WTC11 (cell line): Measurements from ENCODE around the gene FSD1L. TPM values are rescaled to one million over a fixed set of nuclear protein-coding genes. Genes with fewer than 3 reads are reported as not detected.

Source experiments
- ATAC-seq: fragments of 200-7000 bp; cut with Tn5 transposase; 2 replicates; pipeline ENCODE4 v1.10.0; 2021; ENCODE audit warnings: mild to moderate bottlenecking, moderate library complexity
- CTCF ChIA-PET: fragments of 300-600 bp; sonication (Branson Sonifier 250); formaldehyde crosslinking; loops from one replicate; lab custom pipeline; 2021; ENCODE audit warnings: antibody characterized with exemption; lab: Charles Lee
- POLR2A ChIA-PET: fragments of 350-600 bp; sonication (Branson Sonifier 250); formaldehyde crosslinking; loops from one replicate; lab custom pipeline; 2021; ENCODE audit warnings: antibody characterized with exemption; lab: Charles Lee
- DNase-seq: peaks from one replicate; pipeline ENCODE4 v3.0.0; 2021; ENCODE audit warnings: low spot score
- H3K27ac Mint-ChIP-seq: 2 replicates; pipeline ENCODE4 v1.8.0; 2021; ENCODE audit warnings: mixed read lengths
- H3K27me3 Mint-ChIP-seq: 2 replicates; pipeline ENCODE4 v1.8.0; 2021; ENCODE audit warnings: low read depth, mild to moderate bottlenecking, moderate library complexity, mixed read lengths
- H3K36me3 Mint-ChIP-seq: 2 replicates; pipeline ENCODE4 v1.8.0; 2021; ENCODE audit warnings: mixed read lengths
- H3K4me1 Mint-ChIP-seq: 2 replicates; pipeline ENCODE4 v1.8.0; 2022; ENCODE audit warnings: mixed read lengths
- H3K4me3 Mint-ChIP-seq: 2 replicates; pipeline ENCODE4 v1.8.0; 2021; ENCODE audit warnings: mild to moderate bottlenecking, moderate library complexity, mixed read lengths
- H3K9me3 Mint-ChIP-seq: 2 replicates; pipeline ENCODE4 v1.8.0; 2021; ENCODE audit warnings: mixed read lengths
- CBFB ChIP-seq: sonication (generic); formaldehyde crosslinking; IDR thresholded peaks from 2 replicates; pipeline ENCODE4 v1.8.1; 2022; ENCODE audit warnings: mild to moderate bottlenecking, low read depth, missing genetic modification reagents
- JUN ChIP-seq: sonication (generic); formaldehyde crosslinking; IDR thresholded peaks from 2 replicates; pipeline ENCODE4 v1.8.0; 2023; ENCODE audit warnings: mild to moderate bottlenecking, missing genetic modification reagents
- KAT7 ChIP-seq: sonication (generic); formaldehyde crosslinking; IDR thresholded peaks from 2 replicates; pipeline ENCODE4 v1.8.1; 2023; ENCODE audit warnings: missing genetic modification reagents, mild to moderate bottlenecking, borderline replicate concordance
- PRRX2 ChIP-seq: fragments of 250-450 bp; sonication (Bioruptor Pico); IDR thresholded peaks from 2 replicates; pipeline ENCODE4 v1.8.0; 2021; ENCODE audit warnings: mild to moderate bottlenecking
- RELA ChIP-seq: sonication (generic); formaldehyde crosslinking; IDR thresholded peaks from 2 replicates; pipeline ENCODE4 v1.8.1; 2022; ENCODE audit warnings: missing genetic modification reagents, mild to moderate bottlenecking, borderline replicate concordance
- ZNF219 ChIP-seq: sonication (generic); formaldehyde crosslinking; IDR thresholded peaks from 2 replicates; pipeline ENCODE4 v1.8.0; 2023; ENCODE audit warnings: missing genetic modification reagents, mild to moderate bottlenecking, borderline replicate concordance
- ZNF317 ChIP-seq: sonication (generic); formaldehyde crosslinking; IDR thresholded peaks from 2 replicates; pipeline ENCODE4 v1.8.1; 2023; ENCODE audit warnings: low read depth, mild to moderate bottlenecking, moderate library complexity, missing genetic modification reagents, borderline replicate concordance
- ZNF423 ChIP-seq: fragments of 250-450 bp; sonication (Bioruptor Pico); IDR thresholded peaks from 2 replicates; pipeline ENCODE4 v2.1.2; 2022; ENCODE audit warnings: mild to moderate bottlenecking, moderate library complexity
- ZNF671 ChIP-seq: fragments of 250-450 bp; sonication (Bioruptor Pico); IDR thresholded peaks from 2 replicates; pipeline ENCODE4 v1.8.0; 2021; ENCODE audit warnings: mild to moderate bottlenecking
- total RNA-seq: library from RNA; stranded (reverse); gene quantifications from 3 replicates; pipeline ENCODE4 v1.2.3, GENCODE V29; 2021
- TF ChIP-seq, protein P1 (sequence below): sonication (generic); formaldehyde crosslinking; IDR thresholded peaks from 2 replicates; pipeline ENCODE4 v1.8.0; 2022; ENCODE audit warnings: missing genetic modification reagents
- TF ChIP-seq, protein P2 (sequence below): sonication (generic); formaldehyde crosslinking; IDR thresholded peaks from 2 replicates; pipeline ENCODE4 v1.8.1; 2023; ENCODE audit warnings: mild to moderate bottlenecking, missing genetic modification reagents, borderline replicate concordance
- TF ChIP-seq, protein P3 (sequence below): sonication (generic); formaldehyde crosslinking; IDR thresholded peaks from 2 replicates; pipeline ENCODE4 v1.8.1; 2022; ENCODE audit warnings: low read depth, mild to moderate bottlenecking, moderate library complexity, missing genetic modification reagents, borderline replicate concordance
- TF ChIP-seq, protein P4 (sequence below): sonication (generic); formaldehyde crosslinking; IDR thresholded peaks from 2 replicates; pipeline ENCODE4 v1.8.0; 2023; ENCODE audit warnings: mild to moderate bottlenecking, missing genetic modification reagents

Gene FSD1L
- total RNA-seq, 1 experiment from 2014 or later, result 5.3 TPM

DNA sequence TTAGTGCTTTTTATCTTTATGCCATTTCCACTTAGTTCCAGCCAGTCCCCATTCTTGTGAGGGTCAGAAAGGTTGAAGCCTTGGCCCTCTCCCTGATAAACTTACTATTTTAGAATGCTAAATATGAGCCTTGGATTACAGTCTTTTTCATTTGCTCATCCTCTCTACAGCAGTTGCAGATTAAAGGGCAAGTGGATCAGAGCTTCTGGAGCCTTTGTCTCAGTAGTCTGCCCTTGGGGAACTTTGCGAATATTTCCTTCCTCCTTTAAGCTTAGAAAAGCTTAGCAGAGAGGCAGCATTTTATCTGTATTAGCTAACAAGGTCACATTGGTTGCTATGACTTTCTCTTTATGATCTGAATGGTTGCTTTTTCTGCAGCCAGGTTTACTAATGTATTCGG lies 11.5 kb downstream of the FSD1L start (continued):
- TF ChIP-seq, protein P1, sequence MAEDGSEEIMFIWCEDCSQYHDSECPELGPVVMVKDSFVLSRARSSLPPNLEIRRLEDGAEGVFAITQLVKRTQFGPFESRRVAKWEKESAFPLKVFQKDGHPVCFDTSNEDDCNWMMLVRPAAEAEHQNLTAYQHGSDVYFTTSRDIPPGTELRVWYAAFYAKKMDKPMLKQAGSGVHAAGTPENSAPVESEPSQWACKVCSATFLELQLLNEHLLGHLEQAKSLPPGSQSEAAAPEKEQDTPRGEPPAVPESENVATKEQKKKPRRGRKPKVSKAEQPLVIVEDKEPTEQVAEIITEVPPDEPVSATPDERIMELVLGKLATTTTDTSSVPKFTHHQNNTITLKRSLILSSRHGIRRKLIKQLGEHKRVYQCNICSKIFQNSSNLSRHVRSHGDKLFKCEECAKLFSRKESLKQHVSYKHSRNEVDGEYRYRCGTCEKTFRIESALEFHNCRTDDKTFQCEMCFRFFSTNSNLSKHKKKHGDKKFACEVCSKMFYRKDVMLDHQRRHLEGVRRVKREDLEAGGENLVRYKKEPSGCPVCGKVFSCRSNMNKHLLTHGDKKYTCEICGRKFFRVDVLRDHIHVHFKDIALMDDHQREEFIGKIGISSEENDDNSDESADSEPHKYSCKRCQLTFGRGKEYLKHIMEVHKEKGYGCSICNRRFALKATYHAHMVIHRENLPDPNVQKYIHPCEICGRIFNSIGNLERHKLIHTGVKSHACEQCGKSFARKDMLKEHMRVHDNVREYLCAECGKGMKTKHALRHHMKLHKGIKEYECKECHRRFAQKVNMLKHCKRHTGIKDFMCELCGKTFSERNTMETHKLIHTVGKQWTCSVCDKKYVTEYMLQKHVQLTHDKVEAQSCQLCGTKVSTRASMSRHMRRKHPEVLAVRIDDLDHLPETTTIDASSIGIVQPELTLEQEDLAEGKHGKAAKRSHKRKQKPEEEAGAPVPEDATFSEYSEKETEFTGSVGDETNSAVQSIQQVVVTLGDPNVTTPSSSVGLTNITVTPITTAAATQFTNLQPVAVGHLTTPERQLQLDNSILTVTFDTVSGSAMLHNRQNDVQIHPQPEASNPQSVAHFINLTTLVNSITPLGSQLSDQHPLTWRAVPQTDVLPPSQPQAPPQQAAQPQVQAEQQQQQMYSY (CRISPR knock-in tag), result no peak
- TF ChIP-seq ZNF423, result no peak
- TF ChIP-seq, protein P2, sequence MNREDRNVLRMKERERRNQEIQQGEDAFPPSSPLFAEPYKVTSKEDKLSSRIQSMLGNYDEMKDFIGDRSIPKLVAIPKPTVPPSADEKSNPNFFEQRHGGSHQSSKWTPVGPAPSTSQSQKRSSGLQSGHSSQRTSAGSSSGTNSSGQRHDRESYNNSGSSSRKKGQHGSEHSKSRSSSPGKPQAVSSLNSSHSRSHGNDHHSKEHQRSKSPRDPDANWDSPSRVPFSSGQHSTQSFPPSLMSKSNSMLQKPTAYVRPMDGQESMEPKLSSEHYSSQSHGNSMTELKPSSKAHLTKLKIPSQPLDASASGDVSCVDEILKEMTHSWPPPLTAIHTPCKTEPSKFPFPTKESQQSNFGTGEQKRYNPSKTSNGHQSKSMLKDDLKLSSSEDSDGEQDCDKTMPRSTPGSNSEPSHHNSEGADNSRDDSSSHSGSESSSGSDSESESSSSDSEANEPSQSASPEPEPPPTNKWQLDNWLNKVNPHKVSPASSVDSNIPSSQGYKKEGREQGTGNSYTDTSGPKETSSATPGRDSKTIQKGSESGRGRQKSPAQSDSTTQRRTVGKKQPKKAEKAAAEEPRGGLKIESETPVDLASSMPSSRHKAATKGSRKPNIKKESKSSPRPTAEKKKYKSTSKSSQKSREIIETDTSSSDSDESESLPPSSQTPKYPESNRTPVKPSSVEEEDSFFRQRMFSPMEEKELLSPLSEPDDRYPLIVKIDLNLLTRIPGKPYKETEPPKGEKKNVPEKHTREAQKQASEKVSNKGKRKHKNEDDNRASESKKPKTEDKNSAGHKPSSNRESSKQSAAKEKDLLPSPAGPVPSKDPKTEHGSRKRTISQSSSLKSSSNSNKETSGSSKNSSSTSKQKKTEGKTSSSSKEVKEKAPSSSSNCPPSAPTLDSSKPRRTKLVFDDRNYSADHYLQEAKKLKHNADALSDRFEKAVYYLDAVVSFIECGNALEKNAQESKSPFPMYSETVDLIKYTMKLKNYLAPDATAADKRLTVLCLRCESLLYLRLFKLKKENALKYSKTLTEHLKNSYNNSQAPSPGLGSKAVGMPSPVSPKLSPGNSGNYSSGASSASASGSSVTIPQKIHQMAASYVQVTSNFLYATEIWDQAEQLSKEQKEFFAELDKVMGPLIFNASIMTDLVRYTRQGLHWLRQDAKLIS (CRISPR knock-in tag), result no peak
- TF ChIP-seq, all 79 proteins: peak for 0

DNA sequence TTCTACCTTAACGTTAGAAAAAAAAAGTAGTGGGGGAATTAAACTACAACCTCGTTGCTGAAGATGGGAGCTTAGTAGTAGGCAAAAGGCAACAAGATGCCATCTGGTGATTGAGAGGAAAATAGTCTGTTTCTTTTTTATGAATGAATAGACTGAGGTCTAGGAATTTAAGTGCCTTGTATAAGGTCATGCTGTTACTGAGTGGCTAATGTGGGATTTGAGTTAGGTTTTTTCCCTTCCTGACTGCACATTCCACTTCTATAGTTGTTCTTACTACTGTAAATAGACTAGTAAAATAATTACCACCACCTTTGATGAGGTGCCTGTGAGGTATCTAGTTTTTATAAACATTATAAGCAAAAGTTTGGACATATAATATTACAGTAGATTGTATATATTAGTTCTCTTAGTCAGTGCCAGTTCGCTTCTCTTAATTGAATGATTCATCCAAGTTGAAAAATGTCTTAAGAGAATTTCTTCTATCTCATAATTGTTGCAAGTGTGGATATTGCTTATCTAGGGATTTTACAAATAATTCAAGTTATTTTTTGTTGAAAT lies 19.1 kb downstream of the FSD1L start:
- Mint-ChIP-seq H3K36me3 (peaks cover 42% of the 10 kb centered on the region), H3K27ac (no peak overlapping the region), H3K27me3 (no peaks in the 10 kb centered on the region), H3K4me3 (no peak overlapping the region), H3K4me1 (no peaks in the 10 kb centered on the region), H3K9me3 (peaks cover 3% of the 10 kb centered on the region; the same call in 1 of the 2 replicates)
- no peak for ATAC-seq
- TF ChIP-seq CBFB (no peak), KAT7 (CRISPR knock-in tag) (no peak), ZNF219 (CRISPR knock-in tag) (no peak), JUN (no peak), RELA (CRISPR knock-in tag) (no peak), ZNF671 (CRISPR knock-in tag) (no peak), PRRX2 (no peak), ZNF317 (CRISPR knock-in tag) (no peak)
- TF ChIP-seq, protein P3, sequence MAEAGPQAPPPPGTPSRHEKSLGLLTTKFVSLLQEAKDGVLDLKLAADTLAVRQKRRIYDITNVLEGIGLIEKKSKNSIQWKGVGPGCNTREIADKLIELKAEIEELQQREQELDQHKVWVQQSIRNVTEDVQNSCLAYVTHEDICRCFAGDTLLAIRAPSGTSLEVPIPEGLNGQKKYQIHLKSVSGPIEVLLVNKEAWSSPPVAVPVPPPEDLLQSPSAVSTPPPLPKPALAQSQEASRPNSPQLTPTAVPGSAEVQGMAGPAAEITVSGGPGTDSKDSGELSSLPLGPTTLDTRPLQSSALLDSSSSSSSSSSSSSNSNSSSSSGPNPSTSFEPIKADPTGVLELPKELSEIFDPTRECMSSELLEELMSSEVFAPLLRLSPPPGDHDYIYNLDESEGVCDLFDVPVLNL (CRISPR knock-in tag), result no peak
- TF ChIP-seq, protein P4, sequence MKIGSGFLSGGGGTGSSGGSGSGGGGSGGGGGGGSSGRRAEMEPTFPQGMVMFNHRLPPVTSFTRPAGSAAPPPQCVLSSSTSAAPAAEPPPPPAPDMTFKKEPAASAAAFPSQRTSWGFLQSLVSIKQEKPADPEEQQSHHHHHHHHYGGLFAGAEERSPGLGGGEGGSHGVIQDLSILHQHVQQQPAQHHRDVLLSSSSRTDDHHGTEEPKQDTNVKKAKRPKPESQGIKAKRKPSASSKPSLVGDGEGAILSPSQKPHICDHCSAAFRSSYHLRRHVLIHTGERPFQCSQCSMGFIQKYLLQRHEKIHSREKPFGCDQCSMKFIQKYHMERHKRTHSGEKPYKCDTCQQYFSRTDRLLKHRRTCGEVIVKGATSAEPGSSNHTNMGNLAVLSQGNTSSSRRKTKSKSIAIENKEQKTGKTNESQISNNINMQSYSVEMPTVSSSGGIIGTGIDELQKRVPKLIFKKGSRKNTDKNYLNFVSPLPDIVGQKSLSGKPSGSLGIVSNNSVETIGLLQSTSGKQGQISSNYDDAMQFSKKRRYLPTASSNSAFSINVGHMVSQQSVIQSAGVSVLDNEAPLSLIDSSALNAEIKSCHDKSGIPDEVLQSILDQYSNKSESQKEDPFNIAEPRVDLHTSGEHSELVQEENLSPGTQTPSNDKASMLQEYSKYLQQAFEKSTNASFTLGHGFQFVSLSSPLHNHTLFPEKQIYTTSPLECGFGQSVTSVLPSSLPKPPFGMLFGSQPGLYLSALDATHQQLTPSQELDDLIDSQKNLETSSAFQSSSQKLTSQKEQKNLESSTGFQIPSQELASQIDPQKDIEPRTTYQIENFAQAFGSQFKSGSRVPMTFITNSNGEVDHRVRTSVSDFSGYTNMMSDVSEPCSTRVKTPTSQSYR (CRISPR knock-in tag), result no peak
- POLR2A ChIA-PET, result no interaction called here
- CTCF ChIA-PET, result interaction anchor here (1.1 kb wide), 1 partner anchor 8 kb away, joined by 6 read pairs; no protein-coding TSS in a partner anchor
- DNase-seq, result no peak
